HG03159 (cell line): ENCODE measurements around the gene CHDH.

Experiments
- ATAC-seq: cut with Tn5 transposase; IDR thresholded peaks from one replicate; pipeline ENCODE4 v1.9.1; 2021; ENCODE audit warnings: mild to moderate bottlenecking, moderate library complexity; ENCODE audit not compliant: unreplicated experiment

CHDH gene

GRCh38 chr3:53846134-53846850 lies at the start of gene CHDH, which contains the start of gene IL17RB:
Gene CHDH (minus strand): TSS chr3:53846419. CDS start chr3:53824008, 22,411 bp downstream.
Gene IL17RB (plus strand): TSS chr3:53846568. CDS start chr3:53846589, 21 bp downstream.
- peak; percentile 43 for ATAC-seq

- ATAC-seq = no peak
Observed at GRCh38 chr3:53892286-53892637, 46.0 kb upstream of the CHDH start.

DNA sequence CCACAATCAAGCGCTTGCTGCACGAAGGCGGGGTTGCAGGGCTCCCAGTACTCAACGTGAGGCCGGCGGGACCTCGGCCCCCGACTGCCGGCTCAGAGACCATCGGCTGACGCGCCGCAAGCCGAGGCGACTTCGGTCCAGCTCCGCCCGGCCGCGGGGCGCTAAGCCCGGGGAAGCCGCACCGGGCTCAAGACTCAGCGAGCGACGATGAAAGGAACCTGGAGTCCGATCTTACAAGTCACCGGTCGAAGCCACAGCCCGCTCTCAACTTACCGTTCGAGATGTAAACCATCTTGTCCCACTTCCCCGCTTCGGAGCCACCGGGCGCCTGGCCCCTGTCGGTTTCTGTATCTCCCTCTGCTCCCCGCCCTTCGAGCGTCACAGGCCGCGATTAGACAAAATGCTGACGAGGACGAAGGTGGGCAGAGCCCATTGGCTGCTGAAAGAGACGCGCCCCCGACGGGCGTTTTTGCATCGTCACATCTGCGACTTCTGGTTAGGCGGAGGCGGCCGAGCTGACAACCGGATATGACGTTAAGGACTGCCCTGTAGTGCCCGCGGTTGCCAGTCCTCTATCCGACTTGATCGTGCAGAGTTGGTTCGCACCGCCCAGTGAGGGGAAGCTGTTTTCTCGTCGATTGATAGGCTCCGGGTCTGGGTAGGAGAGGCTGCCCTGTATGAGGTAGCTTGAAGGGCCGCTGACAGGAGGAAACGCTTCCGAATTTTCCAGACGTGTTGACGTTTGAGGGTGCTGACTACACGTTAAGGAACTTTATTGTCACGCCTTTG lies 45.5 kb upstream of the CHDH start, which contains the start of gene SELENOK:
TSS of gene SELENOK (minus strand) at position 363 of the 789 bp plus-strand sequence.
- peak; percentile 95 for ATAC-seq

GRCh38 chr3:53890726-53891475 lies 44.7 kb upstream of the CHDH start:
- ATAC-seq = peak; percentile 17

GRCh38 chr3:53888232-53888631 lies 42.0 kb upstream of the CHDH start:
- no peak for ATAC-seq

- no peak for ATAC-seq
Observed at GRCh38 chr3:53887446-53887845, 41.2 kb upstream of the CHDH start.

- no peak for ATAC-seq
Observed at GRCh38 chr3:53885239-53885638, 39.0 kb upstream of the CHDH start.

DNA sequence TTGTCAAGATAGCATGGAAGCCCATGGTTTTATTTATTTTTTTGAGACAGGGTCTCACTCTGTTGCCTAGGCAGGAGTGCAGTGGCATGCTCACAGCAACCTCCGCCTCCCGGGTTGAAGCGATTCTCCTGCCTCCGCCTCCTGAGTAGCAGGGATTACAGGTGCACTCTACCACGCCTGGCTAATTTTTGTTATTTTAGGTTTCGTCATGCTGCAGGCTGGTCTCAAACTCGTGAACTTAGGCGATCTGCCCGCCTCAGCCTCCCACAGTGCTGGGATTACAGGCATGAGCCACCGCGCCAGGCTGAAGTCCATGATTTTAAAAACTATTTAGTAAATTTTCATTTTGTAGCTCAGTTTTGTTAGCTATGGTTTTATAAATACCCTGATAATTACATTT lies 38.4 kb upstream of the CHDH start:
- ATAC-seq = no peak

DNA sequence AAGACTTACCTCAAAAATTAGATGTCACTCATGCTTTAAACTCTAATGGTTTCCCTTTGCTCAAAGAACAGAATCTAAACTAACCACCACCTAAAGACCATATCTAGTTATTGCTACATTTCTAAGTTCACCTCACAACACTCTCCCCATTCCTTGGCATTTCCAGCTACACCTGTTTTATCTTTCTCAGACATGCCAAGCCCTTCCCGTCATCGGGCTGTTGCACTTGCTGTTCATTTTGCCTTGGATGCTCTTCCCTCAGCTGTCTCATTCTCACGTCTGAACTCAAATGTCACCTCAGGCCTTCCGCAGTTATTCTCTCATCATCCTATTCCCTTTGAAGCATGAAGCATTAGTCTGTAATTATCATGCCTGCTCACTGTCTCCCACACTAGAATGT lies 36.8 kb upstream of the CHDH start:
- ATAC-seq = no peak

DNA sequence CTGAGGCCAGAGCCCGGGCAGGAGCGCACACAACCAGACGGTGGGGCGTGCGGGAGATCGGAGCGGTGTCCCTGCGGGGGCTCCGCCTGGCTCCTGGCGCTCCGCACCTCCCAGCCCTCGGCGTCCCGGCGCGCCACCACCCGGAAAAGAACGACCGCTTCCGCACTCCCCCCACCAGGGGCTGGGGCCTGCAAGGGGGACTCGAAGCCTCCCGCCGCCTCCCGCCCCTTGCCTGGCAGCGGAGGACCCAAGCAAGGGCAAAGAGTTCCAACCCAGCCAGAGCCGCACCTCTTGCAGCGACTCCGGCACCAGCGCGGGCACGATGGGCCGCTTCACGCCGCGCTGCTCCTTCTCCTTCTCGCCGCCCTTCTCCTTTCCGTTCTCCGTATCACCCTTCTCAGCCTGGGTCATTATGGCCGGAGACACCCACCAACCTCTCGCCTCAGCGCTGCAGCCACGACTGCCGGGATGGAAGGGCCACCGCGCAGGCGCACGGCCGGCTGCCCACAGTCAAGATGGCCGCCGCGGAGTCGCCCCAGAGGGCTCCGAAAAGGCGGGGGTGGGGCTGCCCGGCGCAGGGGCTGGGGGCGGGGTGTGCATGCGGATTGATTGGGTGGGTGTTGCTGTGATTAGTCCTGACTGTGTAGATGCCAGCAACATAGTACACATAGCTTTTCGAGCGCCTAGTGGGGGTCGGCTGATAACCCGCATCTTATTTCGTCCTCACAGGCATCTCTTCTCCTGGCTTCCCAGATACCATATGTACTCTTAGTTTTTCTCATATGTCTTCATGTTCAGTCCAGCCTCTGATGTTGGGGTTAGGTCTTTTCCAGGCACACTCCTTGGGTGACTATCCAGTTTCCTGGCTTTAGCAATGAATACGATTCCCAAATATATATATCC lies 35.7 kb upstream of the CHDH start, which contains the start of gene ACTR8:
TSS of gene ACTR8 (minus strand) at position 462 of the 903 bp plus-strand sequence. CDS start at position 411, 51 bp downstream.
- ATAC-seq = peak; percentile 88

- no peak for ATAC-seq
Observed at GRCh38 chr3:53880396-53881345, 34.5 kb upstream of the CHDH start.

DNA sequence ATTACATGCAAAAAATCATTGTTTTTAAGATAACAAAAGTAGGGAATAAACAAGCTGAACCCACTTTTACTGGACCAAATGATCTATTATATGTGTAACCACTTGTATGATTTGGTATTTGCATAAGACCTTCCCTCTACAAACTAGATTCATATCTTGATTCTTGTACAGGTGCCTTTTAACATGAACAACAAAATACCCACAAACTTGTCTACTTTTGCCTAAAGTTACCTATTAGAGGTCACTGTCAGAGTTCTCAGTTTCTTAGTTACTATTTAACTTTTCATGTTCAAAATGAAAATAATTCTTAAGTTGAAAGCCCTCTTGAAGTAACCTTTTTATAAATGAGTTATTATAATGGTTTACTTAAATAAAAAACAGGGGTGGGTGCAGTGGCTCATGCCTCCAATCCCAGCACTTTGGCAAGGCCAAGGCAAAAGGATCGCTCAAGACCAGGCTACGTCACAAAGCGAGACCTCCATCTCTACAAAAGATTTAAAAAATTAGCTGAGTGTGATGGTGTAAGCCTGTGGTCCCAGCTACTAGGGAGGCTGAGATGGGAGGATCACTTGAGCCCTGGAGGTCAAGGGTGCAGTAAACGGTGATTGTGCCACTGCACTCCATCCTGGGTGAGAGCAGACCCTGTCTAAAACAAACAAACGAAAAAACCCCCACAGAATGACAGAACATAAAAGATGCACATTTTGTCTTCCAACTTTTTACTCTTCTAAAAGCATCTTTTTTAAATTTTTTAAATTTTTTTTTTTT lies 19.7 kb upstream of the CHDH start:
- no peak for ATAC-seq

DNA sequence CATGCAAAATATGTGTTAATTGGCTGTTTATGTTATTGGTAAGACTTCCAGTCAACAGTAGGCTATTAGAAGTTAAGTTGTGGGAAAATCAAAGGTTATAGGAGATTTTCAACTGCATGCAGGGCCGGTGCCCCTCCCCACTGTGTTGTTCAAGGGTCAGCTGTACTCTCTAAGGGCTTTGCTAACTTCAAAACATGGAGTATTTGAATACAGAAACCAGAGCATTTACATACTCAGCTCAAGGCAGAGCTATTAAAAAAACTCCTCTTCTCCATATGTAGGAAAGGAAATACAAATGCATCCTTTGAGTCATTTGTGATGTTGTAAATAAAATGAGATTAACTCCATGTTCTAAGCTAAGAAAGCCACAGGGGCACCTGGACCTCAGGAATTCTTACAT lies 16.9 kb upstream of the CHDH start:
- ATAC-seq = no peak

- ATAC-seq = no peak
Observed at GRCh38 chr3:53862241-53862640, 16.0 kb upstream of the CHDH start.

DNA sequence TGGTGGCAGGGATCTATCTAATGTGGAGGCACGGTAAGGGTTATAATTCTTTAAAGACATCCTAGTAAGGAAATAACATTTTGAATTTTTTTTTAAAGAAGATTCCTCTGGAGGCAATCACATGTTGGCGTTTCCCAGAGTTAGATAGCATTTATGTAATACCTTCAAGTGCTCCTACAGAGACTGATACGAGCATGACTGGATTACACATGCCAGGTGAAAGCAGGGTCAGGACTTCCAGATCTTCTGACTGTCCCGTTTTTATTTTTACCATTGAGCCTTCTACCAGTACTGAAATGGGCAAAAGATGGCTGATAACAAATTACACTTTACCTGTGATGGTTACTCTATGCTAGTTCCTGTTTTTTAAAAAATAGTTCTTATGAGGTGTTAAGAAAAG lies 14.0 kb upstream of the CHDH start:
- ATAC-seq = no peak

DNA sequence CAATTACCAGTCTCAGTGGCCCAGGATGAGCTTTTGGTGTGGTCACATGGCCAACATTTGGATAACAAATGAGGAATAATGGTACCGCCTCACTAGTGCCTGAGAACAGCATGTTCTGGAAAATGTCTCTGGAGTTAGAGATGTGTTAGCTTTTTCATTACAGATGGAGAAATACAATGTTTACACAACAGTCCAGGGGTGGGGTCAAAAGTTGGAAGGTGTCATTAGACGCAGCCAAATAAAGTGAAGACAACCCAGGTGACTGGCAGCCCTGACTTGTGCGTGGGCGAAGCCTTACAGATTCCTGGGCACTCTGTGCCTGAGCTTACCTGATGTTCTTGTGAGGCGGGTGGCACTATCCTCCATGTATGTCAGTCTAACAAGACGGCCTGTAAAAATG lies 13.0 kb upstream of the CHDH start:
- ATAC-seq = no peak

GRCh38 chr3:53858096-53858741 lies 12.0 kb upstream of the CHDH start:
- ATAC-seq = no peak

- no peak for ATAC-seq
Observed at GRCh38 chr3:53856964-53857363, 10.7 kb upstream of the CHDH start.
